Common myeloid progenitor, CD34-positive (primary cell): ENCODE data around the gene ATP5F1D.

Source experiments
- CTCF ChIA-PET: fragments of 350-600 bp; sonication (Branson Sonifier 250); formaldehyde crosslinking; loops from one replicate; lab custom pipeline; 2021; ENCODE audit warnings: antibody characterized with exemption; lab: Charles Lee
- POLR2A ChIA-PET: fragments of 350-600 bp; sonication (Branson Sonifier 250); formaldehyde crosslinking; loops from one replicate; lab custom pipeline; 2021; ENCODE audit warnings: antibody characterized with exemption; lab: Charles Lee
- DNase-seq, 3 donors: peaks; one replicate each; pipeline versions ENCODE4 v3.0.0 to v3.0.0-alpha.2; 2013
- H3K27ac ChIP-seq, 2 experiments: 1 replicate in 1 of 2; 2 replicates in 1 of 2; pipeline ENCODE4 v1.7.0; 2013; ENCODE audit warnings: inconsistent platforms in 2 of 2, low read length in 2 of 2, mild to moderate bottlenecking in 2 of 2, low read depth in 1 of 2, moderate library complexity in 1 of 2; ENCODE audit not compliant: severe bottlenecking in 2 of 2, insufficient read depth in 1 of 2, poor library complexity in 1 of 2
- H3K27me3 ChIP-seq, 5 experiments: replicated peaks in 2 of 5; 1 replicate in 3 of 5; 2 replicates in 2 of 5; pipeline versions ENCODE4 v1.6.1 to v1.7.0; 2013; ENCODE audit warnings: low read length in 4 of 5, mild to moderate bottlenecking in 2 of 5, moderate library complexity in 2 of 5, inconsistent platforms in 1 of 5; ENCODE audit not compliant: insufficient read depth in 5 of 5, control insufficient read depth in 4 of 5
- H3K36me3 ChIP-seq, 4 experiments: 1 replicate in 2 of 4; 2 replicates in 2 of 4; pipeline versions ENCODE4 v1.6.1 to v1.7.0; 2013; ENCODE audit warnings: low read length in 3 of 4, control low read depth in 1 of 4, mild to moderate bottlenecking in 1 of 4; ENCODE audit not compliant: control insufficient read depth in 4 of 4, insufficient read depth in 4 of 4
- H3K4me1 ChIP-seq, 4 experiments: 1 replicate in 3 of 4; 2 replicates in 1 of 4; pipeline versions ENCODE4 v1.6.1 to v1.7.1; 2013; ENCODE audit warnings: low read length in 3 of 4, mild to moderate bottlenecking in 3 of 4, control low read depth in 1 of 4, inconsistent platforms in 1 of 4, moderate library complexity in 1 of 4; ENCODE audit not compliant: control insufficient read depth in 4 of 4, insufficient read depth in 4 of 4; ENCODE audit errors: control extremely low read depth in 1 of 4
- H3K4me3 ChIP-seq, 7 experiments: 1 replicate in 4 of 7; 2 replicates in 3 of 7; pipeline versions ENCODE4 v1.5.1 to v1.7.0; 2013; ENCODE audit warnings: mild to moderate bottlenecking in 7 of 7, low read length in 6 of 7, moderate library complexity in 6 of 7, inconsistent platforms in 2 of 7, low read depth in 2 of 7, control low read depth in 1 of 7; ENCODE audit not compliant: insufficient read depth in 4 of 7, control insufficient read depth in 1 of 7; ENCODE audit errors: extremely low read depth in 1 of 7
- H3K9me3 ChIP-seq, 5 experiments: 1 replicate in 4 of 5; 2 replicates in 1 of 5; pipeline versions ENCODE4 v1.6.1 to v1.7.1; 2013; ENCODE audit warnings: low read length in 4 of 5, mild to moderate bottlenecking in 2 of 5, inconsistent platforms in 1 of 5, low read depth in 1 of 5, moderate library complexity in 1 of 5; ENCODE audit not compliant: control insufficient read depth in 4 of 5, insufficient read depth in 2 of 5; ENCODE audit errors: control extremely low read depth in 1 of 5
- WGBS: methylation state at CpG from one replicate; pipeline ENCODE4 v1.1.5; 2013; ENCODE audit not compliant: insufficient coverage; 5-methylcytosine and 5-hydroxymethylcytosine counted together

Gene ATP5F1D

DNA sequence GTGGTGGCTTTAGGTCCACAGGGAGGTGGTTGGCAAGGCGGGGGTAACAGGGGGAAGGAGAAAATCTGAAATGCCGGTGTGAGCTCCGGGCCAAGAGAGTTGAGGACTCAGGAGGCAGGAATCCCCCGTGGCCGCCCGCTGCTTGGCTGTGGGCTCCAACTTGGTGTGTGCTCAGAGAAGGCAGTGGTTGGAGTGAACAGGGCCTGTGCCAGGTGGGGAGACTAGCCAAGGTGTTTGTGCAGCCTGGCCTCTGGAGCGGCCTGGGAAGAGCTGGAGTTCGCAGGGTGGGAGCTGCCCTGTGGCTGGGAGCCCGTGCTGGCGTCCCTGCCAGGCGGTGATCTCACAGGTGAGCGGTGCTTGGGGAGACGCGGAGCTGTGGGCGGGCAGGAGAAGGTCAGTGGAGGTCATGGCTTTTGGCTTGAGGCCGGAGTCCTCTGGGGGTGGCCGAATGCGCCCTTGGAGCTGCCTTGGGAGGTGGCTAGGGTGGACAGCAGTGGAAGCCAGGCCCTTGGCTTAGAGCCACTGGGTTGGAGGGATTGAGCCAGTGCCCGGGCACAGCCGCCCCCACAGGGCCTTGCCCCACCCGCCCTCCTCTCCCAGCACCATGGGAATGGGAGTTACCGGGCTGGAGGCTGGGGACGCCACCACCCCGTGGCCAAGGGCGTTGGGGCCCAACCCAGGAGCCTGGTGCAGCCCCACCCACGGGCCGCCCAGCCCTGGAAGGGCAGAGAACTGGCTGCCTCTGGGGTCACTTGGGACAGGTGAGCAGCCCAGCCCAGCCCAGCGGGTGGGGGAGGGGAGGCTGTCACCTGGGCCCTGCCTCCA lies 20.5 kb downstream of the ATP5F1D start:
- Histone ChIP-seq H3K27me3 (no peaks in the 10 kb centered on the region), H3K27ac (peak overlapping the region; percentile 66 to 86), H3K36me3 (peaks cover 0 to 14% (median 8%) of the 10 kb centered on the region in 4 experiments), H3K4me3 (peak overlapping the region; percentile 15 to 85 (median 74)), H3K4me1 (peaks cover 0 to 83% (median 78%) of the 10 kb centered on the region in 4 experiments), H3K9me3 (no peaks in the 10 kb centered on the region)
- ChIA-PET CTCF (interaction anchor here (0.6 to 17.7 kb wide), 3 partner anchors 7 to 111 kb away, joined by 3 to 268 read pairs (median 60); no protein-coding TSS in a partner anchor), POLR2A (interaction anchor here (1.4 to 2.3 kb wide), 4 partner anchors 7 to 18 kb away, joined by 4 to 9 read pairs (median 8); partner anchors contain the start of gene CIRBP)
- DNase-seq = peak in 1 of 3 donors; percentile 64
- 49% methylated on average over 14 of the region's 28 CpGs for WGBS

- Histone ChIP-seq H3K27me3 (peaks cover 0 to 6% (median 0%) of the 10 kb centered on the region in 5 experiments), H3K4me3 (peak overlapping the region in 4 of 7 experiments; percentile 7 to 85 (median 32)), H3K4me1 (peaks cover 0 to 83% (median 79%) of the 10 kb centered on the region in 4 experiments), H3K9me3 (no peaks in the 10 kb centered on the region), H3K27ac (peak overlapping the region in 1 of 2 experiments; percentile 86), H3K36me3 (peaks cover 0 to 7% (median 4%) of the 10 kb centered on the region in 4 experiments)
- no peak for DNase-seq
- POLR2A ChIA-PET = interaction anchor here (2.0 to 2.3 kb wide), 2 partner anchors 10 to 18 kb away, joined by 9 to 11 read pairs; no protein-coding TSS in a partner anchor
- WGBS = 38% methylated on average over 10 of the region's 21 CpGs
- CTCF ChIA-PET = interaction anchor here (0.6 to 17.7 kb wide), 3 partner anchors 8 to 110 kb away, joined by 3 to 268 read pairs (median 60); no protein-coding TSS in a partner anchor
Measured at GRCh38 chr19:1262623-1263123, 21.1 kb downstream of the ATP5F1D start.

DNA sequence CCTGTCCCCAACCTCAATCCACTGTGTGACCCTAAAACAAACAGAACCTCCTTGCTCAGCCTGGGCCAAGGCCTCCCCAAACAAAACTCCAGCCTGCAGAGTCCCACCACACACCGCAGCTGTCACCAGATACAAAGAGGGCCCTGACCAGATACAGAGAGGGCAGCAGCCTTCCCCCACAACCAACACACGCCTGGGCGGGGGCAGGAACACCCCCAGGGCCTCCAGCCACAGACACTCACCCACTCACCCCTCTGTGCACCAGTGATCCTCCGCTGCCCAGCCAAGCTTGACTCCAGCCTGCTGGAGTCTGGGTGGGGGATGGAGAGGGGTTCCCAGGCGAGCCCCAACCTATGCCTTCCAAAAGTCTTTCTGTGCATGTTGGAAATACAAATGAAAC lies 21.6 kb downstream of the ATP5F1D start:
- CTCF ChIA-PET = interaction anchor here (7.3 to 17.7 kb wide), 2 partner anchors 8 to 18 kb away, joined by 60 to 268 read pairs; no protein-coding TSS in a partner anchor
- POLR2A ChIA-PET = interaction anchor here (2.0 kb wide), 1 partner anchor 10 kb away, joined by 11 read pairs; no protein-coding TSS in a partner anchor
- peaks cover 0 to 83% (median 79%) of the 10 kb centered on the region in 4 experiments for H3K4me1 ChIP-seq
- H3K27ac ChIP-seq = peak overlapping the region in 1 of 2 experiments; percentile 86
- peaks cover 0 to 3% (median 1%) of the 10 kb centered on the region in 4 experiments for H3K36me3 ChIP-seq
- no peak for DNase-seq
- H3K4me3 ChIP-seq = peak overlapping the region in 1 of 7 experiments; percentile 13
- no peaks in the 10 kb centered on the region for H3K9me3 ChIP-seq
- peaks cover 0 to 6% (median 0%) of the 10 kb centered on the region in 5 experiments for H3K27me3 ChIP-seq
- WGBS = 100% methylated on average over 1 of the region's 5 CpGs

DNA sequence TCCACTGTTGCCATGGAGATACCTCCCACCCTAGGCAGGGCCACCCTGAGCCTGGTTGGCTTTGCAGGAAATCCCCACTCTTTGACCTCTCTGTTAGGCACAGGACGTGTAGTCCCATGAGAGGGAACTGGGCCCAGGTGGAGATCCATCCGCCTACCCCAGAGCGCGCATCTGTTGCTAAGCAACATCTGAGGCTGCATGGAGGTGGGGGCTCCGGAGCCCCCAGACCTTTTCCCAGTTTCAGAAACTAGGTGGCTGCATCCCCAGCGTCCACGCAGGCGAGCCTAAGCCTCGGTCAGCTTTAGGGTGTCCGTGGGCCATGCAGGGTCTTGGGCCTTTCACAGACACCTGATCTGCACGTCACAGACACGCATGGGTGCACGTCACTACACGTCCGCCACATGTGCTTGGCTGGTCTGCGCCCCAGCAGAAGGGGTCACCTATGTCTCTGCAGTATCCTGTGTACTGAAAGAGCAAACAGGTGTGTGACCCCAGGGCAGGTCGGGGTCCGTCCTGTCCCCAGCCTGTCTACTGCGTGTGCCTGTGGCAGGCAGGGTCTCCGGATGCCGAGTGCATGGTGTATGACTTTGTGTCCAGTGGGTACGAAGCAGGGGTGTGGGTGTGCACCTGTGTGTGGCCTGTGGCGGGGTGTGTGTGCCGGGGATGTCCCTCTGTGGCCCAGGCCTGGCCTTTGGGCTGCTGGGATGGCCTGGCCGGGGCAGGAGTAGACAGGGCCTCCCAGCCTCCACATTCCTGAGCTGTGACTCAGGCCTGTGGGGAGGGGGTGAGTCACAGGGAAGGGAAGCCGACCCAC lies 23.5 kb downstream of the ATP5F1D start:
- Histone ChIP-seq H3K27ac (no peak overlapping the region), H3K36me3 (no peaks in the 10 kb centered on the region), H3K9me3 (no peaks in the 10 kb centered on the region), H3K4me3 (no peak overlapping the region), H3K27me3 (peaks cover 0 to 6% (median 0%) of the 10 kb centered on the region in 5 experiments), H3K4me1 (peaks cover 3 to 77% (median 74%) of the 10 kb centered on the region in 4 experiments)
- POLR2A ChIA-PET = interaction anchor here (0.8 to 5.0 kb wide), 5 partner anchors 11 to 21 kb away, joined by 3 to 98 read pairs (median 19); no protein-coding TSS in a partner anchor
- 95% methylated on average over 25 of the region's 26 CpGs for WGBS
- DNase-seq = no peak
- CTCF ChIA-PET = interaction anchor here (1.0 to 17.7 kb wide), 3 partner anchors 10 to 62 kb away, joined by 3 to 268 read pairs (median 60); no protein-coding TSS in a partner anchor

DNA sequence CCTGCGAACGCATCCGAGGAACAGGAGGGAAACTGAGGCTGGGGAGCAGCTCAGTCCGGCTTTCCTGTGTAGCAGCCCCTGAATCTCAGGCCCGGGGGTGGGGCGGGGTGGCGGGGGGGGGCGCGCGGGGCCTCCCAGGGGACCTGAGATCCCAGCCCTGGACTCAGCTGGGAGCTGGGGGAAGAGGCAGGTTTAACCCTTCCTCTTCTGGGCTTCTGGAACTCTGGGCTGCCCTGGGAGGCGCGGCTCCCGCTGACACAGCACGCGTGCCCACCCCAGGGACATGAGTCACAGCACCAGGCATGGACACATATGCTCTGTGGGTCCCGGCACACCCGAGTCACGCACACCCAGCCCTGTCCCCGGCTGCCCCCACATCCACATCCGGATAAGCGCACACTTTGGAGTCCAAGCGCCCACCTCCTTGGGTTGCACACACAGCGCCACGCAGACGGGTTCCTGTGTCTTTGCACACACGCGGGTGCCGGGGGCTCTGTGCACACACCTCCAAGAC lies 24.1 kb downstream of the ATP5F1D start:
- CTCF ChIA-PET = interaction anchor here (1.0 to 17.7 kb wide), 4 partner anchors 11 to 62 kb away, joined by 3 to 268 read pairs (median 36); partner anchors contain the start of gene ATP5F1D

More for the DNA sequence above, 24.1 kb downstream of the ATP5F1D start:
- peaks cover 0 to 2% (median under 1%) of the 10 kb centered on the region in 4 experiments for H3K36me3 ChIP-seq
- peak; percentile 81 to 92 (median 89) for DNase-seq
- peaks cover 6 to 77% (median 74%) of the 10 kb centered on the region in 4 experiments for H3K4me1 ChIP-seq
- H3K27ac ChIP-seq = peak overlapping the region in 1 of 2 experiments; percentile 49
- 24% methylated on average over 23 of the region's 28 CpGs for WGBS
- POLR2A ChIA-PET = interaction anchor here (1.6 to 5.0 kb wide), 4 partner anchors 10 to 21 kb away, joined by 6 to 98 read pairs (median 26); partner anchors contain the start of gene FAM174C
- peaks cover 0 to 6% (median 0%) of the 10 kb centered on the region in 5 experiments for H3K27me3 ChIP-seq
- no peaks in the 10 kb centered on the region for H3K9me3 ChIP-seq
- peak overlapping the region in 6 of 7 experiments; percentile 32 to 73 (median 55) for H3K4me3 ChIP-seq
